ENCODE measurements around the gene STPG1.

DNA sequence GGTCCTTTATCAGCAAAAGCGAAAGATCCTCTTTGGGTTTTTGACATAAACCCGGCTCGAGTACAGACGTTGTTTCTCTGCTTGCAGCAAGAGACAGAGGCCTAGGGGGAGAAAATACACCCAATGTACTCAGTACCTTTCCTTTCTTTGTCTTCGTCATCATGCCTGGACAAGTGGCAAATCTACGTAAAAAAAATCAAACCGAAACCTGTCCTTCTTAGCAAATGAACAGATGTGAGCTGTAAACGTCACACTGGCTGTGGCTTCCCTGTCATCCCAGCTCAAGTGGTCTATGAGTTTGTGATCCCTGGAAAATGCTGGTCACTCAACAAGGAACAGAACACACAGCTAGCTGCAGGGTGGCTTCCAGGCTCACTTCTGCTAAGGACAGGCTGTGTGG is 39.9 kb downstream of the STPG1 start:
- TF ChIP-seq, protein P1, sequence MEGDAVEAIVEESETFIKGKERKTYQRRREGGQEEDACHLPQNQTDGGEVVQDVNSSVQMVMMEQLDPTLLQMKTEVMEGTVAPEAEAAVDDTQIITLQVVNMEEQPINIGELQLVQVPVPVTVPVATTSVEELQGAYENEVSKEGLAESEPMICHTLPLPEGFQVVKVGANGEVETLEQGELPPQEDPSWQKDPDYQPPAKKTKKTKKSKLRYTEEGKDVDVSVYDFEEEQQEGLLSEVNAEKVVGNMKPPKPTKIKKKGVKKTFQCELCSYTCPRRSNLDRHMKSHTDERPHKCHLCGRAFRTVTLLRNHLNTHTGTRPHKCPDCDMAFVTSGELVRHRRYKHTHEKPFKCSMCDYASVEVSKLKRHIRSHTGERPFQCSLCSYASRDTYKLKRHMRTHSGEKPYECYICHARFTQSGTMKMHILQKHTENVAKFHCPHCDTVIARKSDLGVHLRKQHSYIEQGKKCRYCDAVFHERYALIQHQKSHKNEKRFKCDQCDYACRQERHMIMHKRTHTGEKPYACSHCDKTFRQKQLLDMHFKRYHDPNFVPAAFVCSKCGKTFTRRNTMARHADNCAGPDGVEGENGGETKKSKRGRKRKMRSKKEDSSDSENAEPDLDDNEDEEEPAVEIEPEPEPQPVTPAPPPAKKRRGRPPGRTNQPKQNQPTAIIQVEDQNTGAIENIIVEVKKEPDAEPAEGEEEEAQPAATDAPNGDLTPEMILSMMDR (IDR thresholded peaks at IDR 0.05; ENCODE audit: extremely low read depth in 1 of 2, insufficient read depth in 1 of 2, low read depth in 1 of 2, low read length in 2 of 2), result no peak
- TF ChIP-seq POLR2A (IDR thresholded peaks at IDR 0.05; ENCODE audit: low read depth, low read length) (no peak), EZH2 (IDR thresholded peaks at IDR 0.05; ENCODE audit: borderline replicate concordance, low read depth, low read length, severe bottlenecking) (no peak), MYC (IDR thresholded peaks at IDR 0.05; ENCODE audit: low read depth, low read length) (no peak)

Data from endothelial cell of umbilical vein (primary cell).